SU-DHL-6 (cell line): ENCODE data around the gene TENM4.

Source experiments
- H2AFZ ChIP-seq: fragments of 200-600 bp; sonication (generic); 2 replicates; pipeline ENCODE4 v1.6.1; 2014; ENCODE audit warnings: low read depth, mild to moderate bottlenecking, moderate library complexity, mixed read lengths, antibody characterized with exemption, low read length; ENCODE audit not compliant: severe bottlenecking
- H3F3A ChIP-seq: fragments of 200-600 bp; shearing (Covaris generic); 2 replicates; pipeline ENCODE4 v1.6.0; 2016; ENCODE audit warnings: antibody characterized with exemption, mild to moderate bottlenecking; ENCODE audit not compliant: insufficient read depth
- H3K27ac ChIP-seq: fragments of 200-600 bp; sonication (generic); 2 replicates; pipeline ENCODE4 v1.5.1; 2016; ENCODE audit warnings: low read depth, mild to moderate bottlenecking, low read length, moderate library complexity, mixed read lengths
- H3K27me3 ChIP-seq: fragments of 200-600 bp; sonication (generic), shearing (Covaris generic); 2 replicates; pipeline ENCODE4 v1.6.0; 2014; ENCODE audit warnings: mild to moderate bottlenecking, low read length
- H3K36me3 ChIP-seq: fragments of 200-600 bp; sonication (generic); 2 replicates; pipeline ENCODE4 v1.6.1; 2014; ENCODE audit warnings: mild to moderate bottlenecking, low read length, mixed read lengths
- H3K4me2 ChIP-seq: fragments of 300-600, 200-600 bp; shearing (Covaris generic), sonication (generic); 2 replicates; pipeline ENCODE4 v1.6.0; 2014; ENCODE audit warnings: low read length, low read depth, mild to moderate bottlenecking; ENCODE audit not compliant: poor library complexity, severe bottlenecking
- H3K4me3 ChIP-seq: fragments of 200-600 bp; sonication (generic); 2 replicates; pipeline ENCODE4 v1.5.1; 2014; ENCODE audit warnings: antibody characterized with exemption, low read length, mild to moderate bottlenecking, mixed read lengths; ENCODE audit not compliant: insufficient read depth, poor library complexity, severe bottlenecking
- H3K79me2 ChIP-seq: fragments of 200-600 bp; sonication (generic); 2 replicates; pipeline ENCODE4 v1.6.1; 2014; ENCODE audit warnings: mild to moderate bottlenecking, low read length, moderate library complexity; ENCODE audit not compliant: insufficient read depth
- H3K9ac ChIP-seq: fragments of 200-600 bp; sonication (generic); 2 replicates; pipeline ENCODE4 v1.7.0; 2014; ENCODE audit warnings: mild to moderate bottlenecking, low read length
- H3K9me2 ChIP-seq: fragments of 200-600 bp; sonication (generic); replicated peaks from 2 replicates; pipeline ENCODE4 v1.6.1; 2014; ENCODE audit warnings: low read length; ENCODE audit not compliant: insufficient read depth
- H3K9me3 ChIP-seq: fragments of 200-600 bp; sonication (generic); 2 replicates; pipeline ENCODE4 v1.6.1; 2014; ENCODE audit warnings: low read length, mixed read lengths; ENCODE audit not compliant: insufficient read depth
- H4K20me1 ChIP-seq: fragments of 200-600 bp; sonication (generic); 2 replicates; pipeline ENCODE4 v1.6.1; 2014; ENCODE audit warnings: low read depth, mild to moderate bottlenecking, antibody characterized with exemption, low read length, moderate library complexity, mixed read lengths
- EZH2phosphoT487 ChIP-seq: fragments of 200-600 bp; sonication (generic), shearing (Covaris generic); conservative IDR thresholded peaks from 2 replicates; pipeline ENCODE4 v1.6.1; 2018; ENCODE audit warnings: mild to moderate bottlenecking, antibody characterized with exemption, low read length, moderate library complexity, mixed read lengths
- TF ChIP-seq, protein P1 (sequence below): fragments of 200-600 bp; sonication (generic); IDR thresholded peaks from one replicate; pipeline ENCODE4 v1.5.1; 2017; ENCODE audit warnings: antibody characterized with exemption, mild to moderate bottlenecking, low read length, moderate library complexity; ENCODE audit not compliant: insufficient read depth, poor library complexity, severe bottlenecking

The TENM4 gene

DNA sequence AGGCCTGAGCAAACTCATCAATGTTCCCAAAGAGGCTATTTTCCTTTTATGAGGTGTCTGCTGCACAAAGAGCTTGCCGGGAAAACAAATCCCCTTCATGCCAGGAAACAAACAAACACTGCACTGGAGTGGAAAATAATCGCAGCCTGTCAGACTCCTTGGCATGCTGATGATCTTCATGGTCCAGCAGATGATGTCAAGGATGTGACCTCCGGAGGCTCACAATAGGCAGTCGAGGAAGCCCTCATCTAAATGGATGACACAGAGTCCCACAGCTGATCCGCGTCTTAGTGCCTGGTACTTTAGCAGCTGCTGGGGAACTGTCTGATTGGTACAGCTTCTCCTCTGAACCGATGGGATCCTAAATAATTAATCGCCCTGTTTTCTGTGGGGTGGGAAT, 187.6 kb downstream of the TENM4 start:
- H4K20me1 ChIP-seq, result no peaks in the 10 kb centered on the region
- no peak overlapping the region for H3K27ac ChIP-seq
- H3K9ac ChIP-seq, result no peak overlapping the region
- H3K4me3 ChIP-seq, result no peak overlapping the region
- H3F3A ChIP-seq, result no peaks in the 10 kb centered on the region
- no peaks in the 10 kb centered on the region for H3K79me2 ChIP-seq
- H2AFZ ChIP-seq, result no peak overlapping the region
- no peaks in the 10 kb centered on the region for H3K9me3 ChIP-seq
- no peaks in the 10 kb centered on the region for H3K9me2 ChIP-seq
- no peaks in the 10 kb centered on the region for H3K27me3 ChIP-seq
- H3K4me2 ChIP-seq, result no peak overlapping the region
- H3K36me3 ChIP-seq, result no peaks in the 10 kb centered on the region
- TF ChIP-seq EZH2phosphoT487, result no peak
- TF ChIP-seq, protein P1, sequence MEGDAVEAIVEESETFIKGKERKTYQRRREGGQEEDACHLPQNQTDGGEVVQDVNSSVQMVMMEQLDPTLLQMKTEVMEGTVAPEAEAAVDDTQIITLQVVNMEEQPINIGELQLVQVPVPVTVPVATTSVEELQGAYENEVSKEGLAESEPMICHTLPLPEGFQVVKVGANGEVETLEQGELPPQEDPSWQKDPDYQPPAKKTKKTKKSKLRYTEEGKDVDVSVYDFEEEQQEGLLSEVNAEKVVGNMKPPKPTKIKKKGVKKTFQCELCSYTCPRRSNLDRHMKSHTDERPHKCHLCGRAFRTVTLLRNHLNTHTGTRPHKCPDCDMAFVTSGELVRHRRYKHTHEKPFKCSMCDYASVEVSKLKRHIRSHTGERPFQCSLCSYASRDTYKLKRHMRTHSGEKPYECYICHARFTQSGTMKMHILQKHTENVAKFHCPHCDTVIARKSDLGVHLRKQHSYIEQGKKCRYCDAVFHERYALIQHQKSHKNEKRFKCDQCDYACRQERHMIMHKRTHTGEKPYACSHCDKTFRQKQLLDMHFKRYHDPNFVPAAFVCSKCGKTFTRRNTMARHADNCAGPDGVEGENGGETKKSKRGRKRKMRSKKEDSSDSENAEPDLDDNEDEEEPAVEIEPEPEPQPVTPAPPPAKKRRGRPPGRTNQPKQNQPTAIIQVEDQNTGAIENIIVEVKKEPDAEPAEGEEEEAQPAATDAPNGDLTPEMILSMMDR, result no peak

- H3K9me3 ChIP-seq, result no peaks in the 10 kb centered on the region
- no peak overlapping the region for H3K9ac ChIP-seq
- no peak overlapping the region for H2AFZ ChIP-seq
- H3K27me3 ChIP-seq, result no peaks in the 10 kb centered on the region
- H3K36me3 ChIP-seq, result no peaks in the 10 kb centered on the region
- no peaks in the 10 kb centered on the region for H3F3A ChIP-seq
- no peak overlapping the region for H3K4me3 ChIP-seq
- H3K9me2 ChIP-seq, result no peaks in the 10 kb centered on the region
- no peaks in the 10 kb centered on the region for H3K79me2 ChIP-seq
- TF ChIP-seq, protein P1, result no peak
- TF ChIP-seq EZH2phosphoT487, result no peak
- no peak overlapping the region for H3K27ac ChIP-seq
- H3K4me2 ChIP-seq, result no peak overlapping the region
- no peaks in the 10 kb centered on the region for H4K20me1 ChIP-seq
These were observed 191.4 kb downstream of the TENM4 start for GRCh38 chr11:79249295-79249993.

DNA sequence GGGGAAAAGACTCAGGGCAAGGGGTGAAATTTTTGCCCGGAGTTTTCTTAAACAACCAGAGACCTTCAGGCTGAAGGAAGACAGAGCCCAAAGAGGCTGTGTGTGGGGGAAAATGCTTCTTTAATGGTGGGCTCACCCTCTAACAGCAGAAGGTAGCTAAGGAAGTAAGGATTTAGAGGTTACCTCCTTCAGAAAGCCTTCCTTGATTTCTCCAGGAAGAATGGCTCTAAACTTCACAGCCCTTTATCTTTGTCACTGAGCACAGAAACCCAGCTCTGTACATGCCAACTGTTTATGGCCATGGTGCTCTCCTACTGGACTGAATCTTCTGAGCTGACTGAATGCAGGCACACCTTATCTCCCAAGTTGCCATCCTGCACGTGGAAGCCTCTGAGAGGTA, 196.0 kb downstream of the TENM4 start:
- Histone ChIP-seq H3K4me3 (no peak overlapping the region), H3K36me3 (no peaks in the 10 kb centered on the region)

More for the DNA sequence above, 196.0 kb downstream of the TENM4 start:
- Histone ChIP-seq H3K9me3 (no peaks in the 10 kb centered on the region), H3K9ac (no peak overlapping the region), H2AFZ (no peak overlapping the region), H3K9me2 (no peaks in the 10 kb centered on the region), H3K27ac (no peak overlapping the region), H3F3A (no peaks in the 10 kb centered on the region), H3K79me2 (no peaks in the 10 kb centered on the region), H3K4me2 (no peak overlapping the region), H4K20me1 (no peaks in the 10 kb centered on the region), H3K27me3 (no peaks in the 10 kb centered on the region)
- TF ChIP-seq, protein P1, result no peak
